GM10266 (cell line): ENCODE results near the gene RPP38.
A peak's percentile ranks its signal among the peaks of the same experiment; 100 is the strongest.

ENCODE experiments used
- DNase-seq: peaks from one replicate; pipeline ENCODE4 v3.0.0; 2012; ENCODE audit errors: extremely low spot score
- TF ChIP-seq, protein P1 (sequence below): IDR thresholded peaks from 2 replicates; pipeline ENCODE4 v1.5.1; 2012; ENCODE audit warnings: mild to moderate bottlenecking, low read depth; ENCODE audit not compliant: control insufficient read depth, insufficient read depth; ENCODE audit errors: missing control alignments

The RPP38 gene

DNA sequence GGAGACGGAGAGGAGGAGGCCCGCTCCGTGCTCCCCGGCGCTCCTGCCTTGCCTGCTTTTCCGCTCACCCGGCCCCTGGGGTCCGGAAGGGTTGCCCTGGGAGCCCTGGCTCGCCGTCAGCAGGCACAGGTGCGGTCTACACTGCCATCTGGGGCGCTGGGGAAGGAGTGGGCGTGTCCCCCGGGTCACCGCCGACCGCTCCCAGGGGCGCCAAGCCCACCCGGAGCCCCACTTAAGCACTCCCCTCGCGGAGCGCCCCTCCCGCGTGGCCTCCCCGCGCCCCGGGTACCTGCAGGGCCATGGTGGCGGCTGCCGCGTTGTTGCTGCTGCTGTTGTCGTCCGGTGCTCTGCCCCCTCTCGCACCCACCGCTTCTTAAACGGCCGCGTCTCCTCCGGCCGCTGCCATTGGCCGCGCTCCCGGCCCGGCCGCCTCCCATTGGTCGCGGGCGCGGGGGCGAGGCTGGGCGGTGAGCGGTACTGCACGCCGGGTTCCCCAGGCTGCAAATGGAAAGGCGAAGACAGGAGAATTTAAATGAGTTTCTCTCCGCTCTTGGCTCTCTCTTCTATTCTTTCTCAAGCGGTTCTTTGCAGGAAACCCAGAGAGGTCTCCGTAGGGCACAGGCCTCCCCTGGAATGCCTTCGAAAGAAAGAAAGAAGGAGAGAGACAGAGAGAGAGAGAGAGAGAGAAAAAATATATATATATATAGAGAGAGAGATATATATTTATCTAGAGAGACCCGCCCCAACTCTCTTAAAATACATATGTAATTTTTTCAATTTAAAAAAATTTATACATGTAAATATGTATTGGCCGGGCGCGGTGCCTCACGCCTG lies 8.5 kb upstream of the RPP38 start, which contains the start of gene ACBD7:
ACBD7 (minus strand) TSS at position 349 of the 834 bp plus-strand sequence; CDS start at position 301, 48 bp downstream.
- TF ChIP-seq, protein P1, sequence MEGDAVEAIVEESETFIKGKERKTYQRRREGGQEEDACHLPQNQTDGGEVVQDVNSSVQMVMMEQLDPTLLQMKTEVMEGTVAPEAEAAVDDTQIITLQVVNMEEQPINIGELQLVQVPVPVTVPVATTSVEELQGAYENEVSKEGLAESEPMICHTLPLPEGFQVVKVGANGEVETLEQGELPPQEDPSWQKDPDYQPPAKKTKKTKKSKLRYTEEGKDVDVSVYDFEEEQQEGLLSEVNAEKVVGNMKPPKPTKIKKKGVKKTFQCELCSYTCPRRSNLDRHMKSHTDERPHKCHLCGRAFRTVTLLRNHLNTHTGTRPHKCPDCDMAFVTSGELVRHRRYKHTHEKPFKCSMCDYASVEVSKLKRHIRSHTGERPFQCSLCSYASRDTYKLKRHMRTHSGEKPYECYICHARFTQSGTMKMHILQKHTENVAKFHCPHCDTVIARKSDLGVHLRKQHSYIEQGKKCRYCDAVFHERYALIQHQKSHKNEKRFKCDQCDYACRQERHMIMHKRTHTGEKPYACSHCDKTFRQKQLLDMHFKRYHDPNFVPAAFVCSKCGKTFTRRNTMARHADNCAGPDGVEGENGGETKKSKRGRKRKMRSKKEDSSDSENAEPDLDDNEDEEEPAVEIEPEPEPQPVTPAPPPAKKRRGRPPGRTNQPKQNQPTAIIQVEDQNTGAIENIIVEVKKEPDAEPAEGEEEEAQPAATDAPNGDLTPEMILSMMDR: no peak
- DNase-seq: peak; percentile 89

DNA sequence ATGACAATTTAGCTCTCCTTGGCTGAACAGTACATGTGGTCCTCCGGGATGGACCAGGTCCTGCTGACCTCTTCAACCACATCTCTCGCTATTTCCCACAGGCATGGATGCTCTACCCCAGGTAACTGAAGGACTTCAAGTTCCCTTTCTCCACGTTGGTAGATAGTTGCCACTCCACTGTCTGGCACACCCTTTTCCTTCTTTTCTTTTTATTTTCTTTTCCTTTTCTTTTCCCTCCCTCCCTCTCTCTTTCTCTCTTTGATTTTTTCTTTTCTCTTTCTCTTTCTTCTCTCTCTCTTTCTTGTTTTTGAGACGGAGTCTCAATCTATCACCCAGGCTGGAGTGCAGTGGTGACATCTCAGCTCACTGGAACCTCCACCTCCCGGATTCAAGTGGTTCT lies 5.7 kb upstream of the RPP38 start:
- TF ChIP-seq, protein P1: no peak
- no peak for DNase-seq

DNA sequence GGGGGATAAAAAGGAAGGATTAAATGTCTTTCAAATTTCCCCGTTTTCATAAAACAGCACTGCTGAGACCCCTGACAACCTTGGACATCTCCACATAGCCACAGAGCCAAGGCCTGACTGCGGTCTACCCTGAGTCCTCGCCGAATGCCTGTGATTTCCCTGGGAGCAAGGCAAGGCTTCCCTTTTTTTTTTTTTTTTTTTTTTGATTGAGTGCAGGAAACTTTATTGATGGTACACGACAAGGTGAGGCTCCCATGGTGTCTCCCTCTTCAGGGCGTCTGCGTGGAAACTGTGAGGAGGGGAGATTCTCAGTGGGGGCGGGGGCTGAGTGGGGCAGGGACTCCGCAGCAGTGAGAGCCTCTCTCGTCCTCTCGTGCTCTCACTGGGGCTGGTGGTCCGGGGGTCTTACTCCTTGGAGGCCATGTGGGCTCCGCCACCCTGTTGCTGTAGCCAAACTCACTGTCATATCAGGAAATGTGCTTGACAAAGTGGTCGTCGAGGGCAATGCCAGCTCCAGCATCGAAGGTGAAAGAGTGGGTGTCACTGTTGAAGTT lies 4.2 kb upstream of the RPP38 start:
- no peak for DNase-seq
- TF ChIP-seq, protein P1: no peak

DNA sequence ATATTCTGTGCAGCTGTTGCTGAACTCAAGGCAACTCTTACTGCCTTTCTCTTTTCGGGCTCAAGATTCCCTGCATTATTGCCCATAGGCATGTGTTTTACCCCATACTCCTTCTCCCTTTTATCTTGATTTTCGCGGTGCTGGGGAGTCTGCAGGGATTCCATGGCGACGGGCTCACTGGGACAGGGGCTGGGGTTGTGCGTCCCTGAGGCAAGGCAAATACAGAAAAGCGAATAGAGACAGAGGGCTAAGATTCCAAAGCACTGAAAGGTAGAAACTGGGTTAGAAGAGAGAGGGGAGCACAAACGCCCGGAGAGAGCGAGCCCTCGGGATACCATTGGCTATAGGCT lies 519 bp upstream of the RPP38 start:
- TF ChIP-seq, protein P1: no peak
- DNase-seq: no peak

DNA sequence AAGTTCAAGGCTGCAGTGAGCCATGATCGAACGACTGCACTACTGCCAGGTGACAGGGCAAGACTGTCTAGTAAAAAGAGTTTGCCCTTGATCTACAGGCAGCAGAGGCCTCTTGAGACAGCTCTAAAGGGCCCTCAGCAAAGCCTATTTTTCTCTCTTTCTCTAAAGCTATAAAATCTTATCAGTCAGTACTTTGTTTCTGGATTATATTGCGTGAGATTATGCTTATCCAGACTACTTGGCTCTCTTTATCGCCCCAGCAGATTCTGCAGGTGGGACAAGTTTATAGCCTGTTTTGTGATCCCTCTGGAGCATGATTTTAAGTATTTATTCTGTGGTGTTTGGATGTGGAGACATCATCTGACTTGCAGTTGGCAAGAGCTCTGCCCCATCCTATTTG lies 2.7 kb downstream of the RPP38 start:
- TF ChIP-seq, protein P1: no peak
- no peak for DNase-seq

DNA sequence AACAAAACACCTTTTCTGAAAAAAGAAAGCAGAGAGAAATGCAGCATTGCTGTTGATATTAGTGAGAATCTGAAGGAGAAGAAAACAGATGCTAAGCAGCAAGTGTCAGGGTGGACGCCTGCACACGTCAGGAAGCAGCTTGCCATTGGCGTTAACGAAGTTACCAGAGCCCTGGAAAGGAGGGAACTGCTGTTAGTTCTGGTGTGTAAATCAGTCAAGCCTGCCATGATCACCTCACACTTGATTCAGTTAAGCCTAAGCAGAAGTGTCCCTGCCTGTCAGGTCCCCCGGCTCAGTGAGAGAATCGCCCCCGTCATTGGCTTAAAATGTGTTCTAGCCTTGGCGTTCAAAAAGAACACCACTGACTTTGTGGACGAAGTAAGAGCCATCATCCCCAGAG lies 6.4 kb downstream of the RPP38 start:
- no peak for DNase-seq
- TF ChIP-seq, protein P1: no peak

DNA sequence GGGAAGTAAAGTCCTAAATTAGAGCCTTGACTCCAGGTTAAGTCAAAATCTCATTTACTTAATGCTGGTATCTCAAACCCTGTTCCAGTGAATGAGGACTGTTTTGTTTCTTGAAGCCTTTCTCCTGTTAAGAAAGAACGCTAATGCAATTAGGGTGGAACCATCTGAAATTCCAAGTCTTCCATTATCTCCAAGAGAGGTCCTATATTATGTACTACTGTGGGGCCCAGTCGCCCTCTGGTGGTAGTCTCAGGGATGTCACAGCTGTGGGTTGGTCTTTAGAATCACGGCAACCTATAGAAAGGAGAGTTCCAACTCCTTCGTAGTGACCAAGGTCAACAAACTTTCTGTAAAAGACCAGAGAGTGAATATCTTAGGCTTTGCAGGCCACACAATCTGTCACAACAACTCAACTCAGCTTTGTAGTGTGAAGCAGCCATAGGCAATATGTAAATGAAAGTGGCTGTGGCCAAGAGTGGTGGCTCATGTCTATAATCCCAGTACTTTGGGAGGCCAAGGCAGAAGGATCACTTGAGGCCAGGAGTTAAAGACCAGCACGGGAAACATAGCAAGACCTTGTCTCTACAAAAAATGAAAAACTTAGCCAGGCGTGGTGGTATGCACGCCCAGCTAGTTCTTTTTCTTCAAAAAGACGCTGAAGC lies 9.3 kb downstream of the RPP38 start:
- TF ChIP-seq, protein P1: peak; percentile 74
- peak; percentile 46 for DNase-seq
